Heart left ventricle (tissue), 13 donors: ENCODE results near the gene LIN28A.

Experiments used
- POLR2A ChIP-seq, 2 donors: fragments of 450-650 bp; IDR thresholded peaks; one replicate each; pipeline ENCODE4 v1.6.1; 2017; ENCODE audit warnings: antibody characterized with exemption in 2 of 2, mild to moderate bottlenecking in 2 of 2, moderate library complexity in 2 of 2
- TF ChIP-seq, protein P1 (sequence below), 12 donors: fragments of 200-600 bp; sonication (generic) in 4 of 12; IDR thresholded peaks; one replicate each; pipeline versions ENCODE4 v1.5.0 to v1.8.0; 2018 to 2022; ENCODE audit warnings: antibody characterized with exemption in 12 of 12, mild to moderate bottlenecking in 5 of 12
- donor health status: ischemic (EF 13 %, LVEDD 7.1; RV severe dilation, severe dysfunction).
- donor health status: DM: no; HTN: yes; CAD: no.
- donor health status: DM: no; HTN: no; CAD: no.
- donor health status: ischemic (EF 25% LVEDD 6.9; RV normal size, moderate dysfunction).
- donor health status: ischemic (EF 25% LVEDD 5.7; RV mildly dilated, moderate dysfunction).
- donor health status: ischemic (EF 35%, LVEDD 5.7; RV mildly dilated, moderate dysfunction).
- donor health status: nonischemic (EF 11% LVEDD 7.7; RV severe dilation, severe dysfunction).
- donor health status: DM: yes; HTN: yes; CAD: no.
- donor health status: PGD.
- donor health status: ischemic (EF 29% LVEDD 5.4; RV normal size, mild dysfunction).
- donor health status: nonischemic (EF 23%, LVEDD 6.1; RV moderate dilation, normal function).

- TF ChIP-seq, protein P1, sequence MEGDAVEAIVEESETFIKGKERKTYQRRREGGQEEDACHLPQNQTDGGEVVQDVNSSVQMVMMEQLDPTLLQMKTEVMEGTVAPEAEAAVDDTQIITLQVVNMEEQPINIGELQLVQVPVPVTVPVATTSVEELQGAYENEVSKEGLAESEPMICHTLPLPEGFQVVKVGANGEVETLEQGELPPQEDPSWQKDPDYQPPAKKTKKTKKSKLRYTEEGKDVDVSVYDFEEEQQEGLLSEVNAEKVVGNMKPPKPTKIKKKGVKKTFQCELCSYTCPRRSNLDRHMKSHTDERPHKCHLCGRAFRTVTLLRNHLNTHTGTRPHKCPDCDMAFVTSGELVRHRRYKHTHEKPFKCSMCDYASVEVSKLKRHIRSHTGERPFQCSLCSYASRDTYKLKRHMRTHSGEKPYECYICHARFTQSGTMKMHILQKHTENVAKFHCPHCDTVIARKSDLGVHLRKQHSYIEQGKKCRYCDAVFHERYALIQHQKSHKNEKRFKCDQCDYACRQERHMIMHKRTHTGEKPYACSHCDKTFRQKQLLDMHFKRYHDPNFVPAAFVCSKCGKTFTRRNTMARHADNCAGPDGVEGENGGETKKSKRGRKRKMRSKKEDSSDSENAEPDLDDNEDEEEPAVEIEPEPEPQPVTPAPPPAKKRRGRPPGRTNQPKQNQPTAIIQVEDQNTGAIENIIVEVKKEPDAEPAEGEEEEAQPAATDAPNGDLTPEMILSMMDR (IDR thresholded peaks at IDR 0.05) = no peak
- TF ChIP-seq POLR2A (IDR thresholded peaks at IDR 0.05) = no peak
Observed at GRCh38 chr1:26403656-26404055, 7.0 kb upstream of the LIN28A start.
